Measurements from ENCODE around the gene GDPD4.

GRCh38 chr11:77167791-77168190 is 133.7 kb downstream of the GDPD4 start:
- TF ChIP-seq, protein P1, sequence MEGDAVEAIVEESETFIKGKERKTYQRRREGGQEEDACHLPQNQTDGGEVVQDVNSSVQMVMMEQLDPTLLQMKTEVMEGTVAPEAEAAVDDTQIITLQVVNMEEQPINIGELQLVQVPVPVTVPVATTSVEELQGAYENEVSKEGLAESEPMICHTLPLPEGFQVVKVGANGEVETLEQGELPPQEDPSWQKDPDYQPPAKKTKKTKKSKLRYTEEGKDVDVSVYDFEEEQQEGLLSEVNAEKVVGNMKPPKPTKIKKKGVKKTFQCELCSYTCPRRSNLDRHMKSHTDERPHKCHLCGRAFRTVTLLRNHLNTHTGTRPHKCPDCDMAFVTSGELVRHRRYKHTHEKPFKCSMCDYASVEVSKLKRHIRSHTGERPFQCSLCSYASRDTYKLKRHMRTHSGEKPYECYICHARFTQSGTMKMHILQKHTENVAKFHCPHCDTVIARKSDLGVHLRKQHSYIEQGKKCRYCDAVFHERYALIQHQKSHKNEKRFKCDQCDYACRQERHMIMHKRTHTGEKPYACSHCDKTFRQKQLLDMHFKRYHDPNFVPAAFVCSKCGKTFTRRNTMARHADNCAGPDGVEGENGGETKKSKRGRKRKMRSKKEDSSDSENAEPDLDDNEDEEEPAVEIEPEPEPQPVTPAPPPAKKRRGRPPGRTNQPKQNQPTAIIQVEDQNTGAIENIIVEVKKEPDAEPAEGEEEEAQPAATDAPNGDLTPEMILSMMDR (IDR thresholded peaks at IDR 0.05): no peak
- TF ChIP-seq POLR2A (IDR thresholded peaks at IDR 0.05): no peak

Data from transverse colon (tissue), 3 donors.